Heart left ventricle (tissue), 13 donors: Measurements from ENCODE around the gene WFIKKN2.

Experiments
- POLR2A ChIP-seq, 2 donors: fragments of 450-650 bp; IDR thresholded peaks; one replicate each; pipeline ENCODE4 v1.6.1; 2017; ENCODE audit warnings: antibody characterized with exemption in 2 of 2, mild to moderate bottlenecking in 2 of 2, moderate library complexity in 2 of 2
- TF ChIP-seq, protein P1 (sequence below), 12 donors: fragments of 200-600 bp; sonication (generic) in 4 of 12; IDR thresholded peaks; one replicate each; pipeline versions ENCODE4 v1.5.0 to v1.8.0; 2018 to 2022; ENCODE audit warnings: antibody characterized with exemption in 12 of 12, mild to moderate bottlenecking in 5 of 12
- donor health status: ischemic (EF 13 %, LVEDD 7.1; RV severe dilation, severe dysfunction).
- donor health status: DM: no; HTN: yes; CAD: no.
- donor health status: DM: no; HTN: no; CAD: no.
- donor health status: ischemic (EF 25% LVEDD 6.9; RV normal size, moderate dysfunction).
- donor health status: ischemic (EF 25% LVEDD 5.7; RV mildly dilated, moderate dysfunction).
- donor health status: ischemic (EF 35%, LVEDD 5.7; RV mildly dilated, moderate dysfunction).
- donor health status: nonischemic (EF 11% LVEDD 7.7; RV severe dilation, severe dysfunction).
- donor health status: DM: yes; HTN: yes; CAD: no.
- donor health status: PGD.
- donor health status: ischemic (EF 29% LVEDD 5.4; RV normal size, mild dysfunction).
- donor health status: nonischemic (EF 23%, LVEDD 6.1; RV moderate dilation, normal function).

DNA sequence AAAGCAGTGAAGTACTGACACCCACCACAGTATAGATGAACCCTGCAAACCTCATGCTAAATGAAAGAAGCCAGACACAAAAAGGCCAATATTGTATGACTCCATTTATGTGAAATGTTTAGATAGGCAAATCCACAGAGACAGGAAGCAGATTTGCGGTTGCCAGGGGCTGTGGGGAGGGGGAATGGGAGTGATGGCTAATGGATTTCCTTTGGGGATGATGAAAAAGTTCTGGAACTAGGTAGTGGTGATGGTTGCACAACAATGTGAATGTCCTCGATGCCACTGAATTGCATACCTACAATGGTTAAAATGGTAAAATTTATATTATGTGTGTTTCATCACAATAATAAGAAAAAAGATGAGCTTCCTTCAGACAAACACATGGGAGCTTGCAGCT, 28.4 kb upstream of the WFIKKN2 start:
- TF ChIP-seq, protein P1, sequence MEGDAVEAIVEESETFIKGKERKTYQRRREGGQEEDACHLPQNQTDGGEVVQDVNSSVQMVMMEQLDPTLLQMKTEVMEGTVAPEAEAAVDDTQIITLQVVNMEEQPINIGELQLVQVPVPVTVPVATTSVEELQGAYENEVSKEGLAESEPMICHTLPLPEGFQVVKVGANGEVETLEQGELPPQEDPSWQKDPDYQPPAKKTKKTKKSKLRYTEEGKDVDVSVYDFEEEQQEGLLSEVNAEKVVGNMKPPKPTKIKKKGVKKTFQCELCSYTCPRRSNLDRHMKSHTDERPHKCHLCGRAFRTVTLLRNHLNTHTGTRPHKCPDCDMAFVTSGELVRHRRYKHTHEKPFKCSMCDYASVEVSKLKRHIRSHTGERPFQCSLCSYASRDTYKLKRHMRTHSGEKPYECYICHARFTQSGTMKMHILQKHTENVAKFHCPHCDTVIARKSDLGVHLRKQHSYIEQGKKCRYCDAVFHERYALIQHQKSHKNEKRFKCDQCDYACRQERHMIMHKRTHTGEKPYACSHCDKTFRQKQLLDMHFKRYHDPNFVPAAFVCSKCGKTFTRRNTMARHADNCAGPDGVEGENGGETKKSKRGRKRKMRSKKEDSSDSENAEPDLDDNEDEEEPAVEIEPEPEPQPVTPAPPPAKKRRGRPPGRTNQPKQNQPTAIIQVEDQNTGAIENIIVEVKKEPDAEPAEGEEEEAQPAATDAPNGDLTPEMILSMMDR (IDR thresholded peaks at IDR 0.05), result no peak
- no peak for TF ChIP-seq POLR2A (IDR thresholded peaks at IDR 0.05)
